H9 (cell line): ENCODE measurements around the gene DCHS1. TPM values are rescaled to one million over a fixed set of nuclear protein-coding genes. Genes with fewer than 3 reads are reported as not detected.

Source experiments
- DNase-seq: peaks from one replicate; pipeline ENCODE4 v3.0.0-alpha.2; 2017
- H2AFZ ChIP-seq: one replicate; pipeline ENCODE4 v1.6.1; 2013; ENCODE audit warnings: mild to moderate bottlenecking, low read length, control low read depth, moderate library complexity
- H2AK5ac ChIP-seq: 2 replicates; pipeline ENCODE4 v1.6.1; 2013; ENCODE audit warnings: low read length, control low read depth, mixed read lengths; ENCODE audit not compliant: insufficient read length
- H2BK120ac ChIP-seq: one replicate; pipeline ENCODE4 v1.6.1; 2013; ENCODE audit warnings: low read depth, mild to moderate bottlenecking, low read length, control low read depth, inconsistent platforms; ENCODE audit not compliant: poor library complexity, severe bottlenecking
- H2BK12ac ChIP-seq: 2 replicates; pipeline ENCODE4 v1.6.1; 2013; ENCODE audit warnings: low read length, control low read depth, mixed read lengths, low read depth; ENCODE audit not compliant: insufficient read length
- H2BK15ac ChIP-seq: 2 replicates; pipeline ENCODE4 v1.6.1; 2013; ENCODE audit warnings: low read depth, low read length, control low read depth
- H2BK20ac ChIP-seq: one replicate; pipeline ENCODE4 v1.6.1; 2013; ENCODE audit warnings: low read depth, mild to moderate bottlenecking, low read length, control low read depth, inconsistent platforms; ENCODE audit not compliant: poor library complexity, severe bottlenecking
- H2BK5ac ChIP-seq: 2 replicates; pipeline ENCODE4 v1.6.1; 2013; ENCODE audit warnings: low read length, control low read depth, mixed read lengths; ENCODE audit not compliant: insufficient read length
- H3K14ac ChIP-seq: 2 replicates; pipeline ENCODE4 v1.6.1; 2013; ENCODE audit warnings: low read length, control low read depth; ENCODE audit not compliant: insufficient read depth
- H3K18ac ChIP-seq: 2 replicates; pipeline ENCODE4 v1.6.1; 2013; ENCODE audit warnings: low read depth, mild to moderate bottlenecking, mixed read lengths, low read length, control low read depth; ENCODE audit not compliant: insufficient read length
- H3K23ac ChIP-seq: 2 replicates; pipeline ENCODE4 v1.6.1; 2013; ENCODE audit warnings: low read length, control low read depth, mixed read lengths, low read depth; ENCODE audit not compliant: insufficient read length
- H3K23me2 ChIP-seq: 2 replicates; pipeline ENCODE4 v1.6.1; 2013; ENCODE audit warnings: low read depth, mild to moderate bottlenecking, mixed read lengths, low read length, control low read depth; ENCODE audit not compliant: insufficient read length, poor library complexity, severe bottlenecking
- H3K27ac ChIP-seq: 2 replicates; pipeline ENCODE4 v1.5.1; 2013; ENCODE audit warnings: low read length, control low read depth, mixed read lengths, low read depth; ENCODE audit not compliant: insufficient read length
- H3K27me3 ChIP-seq: 2 replicates; pipeline ENCODE4 v1.6.1; 2013; ENCODE audit warnings: low read length, control low read depth, inconsistent platforms; ENCODE audit not compliant: insufficient read depth
- H3K4ac ChIP-seq: 2 replicates; pipeline ENCODE4 v1.6.1; 2013; ENCODE audit warnings: low read depth, mild to moderate bottlenecking, control low read depth, inconsistent platforms, low read length, moderate library complexity
- H3K4me1 ChIP-seq: 2 replicates; pipeline ENCODE4 v1.6.1; 2013; ENCODE audit warnings: low read length, control low read depth, inconsistent platforms; ENCODE audit not compliant: insufficient read depth
- H3K4me2 ChIP-seq: 2 replicates; pipeline ENCODE4 v1.6.1; 2013; ENCODE audit warnings: low read length, control low read depth, mixed read lengths; ENCODE audit not compliant: insufficient read length, insufficient read depth
- H3K56ac ChIP-seq: 2 replicates; pipeline ENCODE4 v1.6.1; 2013; ENCODE audit warnings: low read depth, mild to moderate bottlenecking, mixed read lengths, low read length, control low read depth; ENCODE audit not compliant: insufficient read length
- H3K79me1 ChIP-seq: 2 replicates; pipeline ENCODE4 v1.6.1; 2013; ENCODE audit warnings: low read depth, mild to moderate bottlenecking, moderate library complexity, low read length, control low read depth, inconsistent platforms; ENCODE audit not compliant: insufficient read depth, poor library complexity, severe bottlenecking
- H3K79me2 ChIP-seq: 2 replicates; pipeline ENCODE4 v1.6.1; 2013; ENCODE audit warnings: low read length, control low read depth, inconsistent platforms; ENCODE audit not compliant: insufficient read depth
- H3K9ac ChIP-seq: 2 replicates; pipeline ENCODE4 v1.6.1; 2013; ENCODE audit warnings: low read length, control low read depth, mixed read lengths; ENCODE audit not compliant: insufficient read length; ENCODE audit errors: extremely low read depth
- H3K9me3 ChIP-seq: one replicate; pipeline ENCODE4 v1.6.1; 2013; ENCODE audit warnings: low read depth, low read length, inconsistent platforms; ENCODE audit not compliant: control insufficient read depth
- H3T11ph ChIP-seq: one replicate; pipeline ENCODE4 v1.6.1; 2013; ENCODE audit warnings: mild to moderate bottlenecking, low read length, control low read depth, inconsistent platforms
- H4K20me1 ChIP-seq: one replicate; pipeline ENCODE4 v1.6.1; 2013; ENCODE audit not compliant: control insufficient read depth, insufficient read length, insufficient read depth
- H4K5ac ChIP-seq: 2 replicates; pipeline ENCODE4 v1.6.1; 2013; ENCODE audit warnings: low read depth, mild to moderate bottlenecking, mixed read lengths, low read length, control low read depth; ENCODE audit not compliant: insufficient read length
- H4K8ac ChIP-seq: replicated peaks from 2 replicates; pipeline ENCODE4 v1.6.1; 2013; ENCODE audit warnings: low read length, control low read depth, mixed read lengths, low read depth; ENCODE audit not compliant: insufficient read length
- H4K91ac ChIP-seq: 2 replicates; pipeline ENCODE4 v1.6.1; 2013; ENCODE audit warnings: low read depth, mild to moderate bottlenecking, moderate library complexity, mixed read lengths, low read length, control low read depth; ENCODE audit not compliant: insufficient read length
- H3K27ac Mint-ChIP-seq, 3 experiments: 2 replicates in 2 of 3; 3 replicates in 1 of 3; pipeline ENCODE4 v1.8.0; 2020 to 2021; ENCODE audit warnings: mixed read lengths in 3 of 3, mild to moderate bottlenecking in 1 of 3, moderate library complexity in 1 of 3
- H3K27me3 Mint-ChIP-seq: 2 replicates; pipeline ENCODE4 v1.8.0; 2021; ENCODE audit warnings: low read depth, mild to moderate bottlenecking, moderate library complexity, mixed read lengths
- H3K36me3 Mint-ChIP-seq, 3 experiments: 2 replicates in 2 of 3; 3 replicates in 1 of 3; pipeline ENCODE4 v1.8.0; 2020 to 2021; ENCODE audit warnings: low read depth in 3 of 3, mixed read lengths in 3 of 3; ENCODE audit not compliant: insufficient read depth in 1 of 3
- H3K4me1 Mint-ChIP-seq, 2 experiments: 2 replicates each; pipeline ENCODE4 v1.8.0; 2020; ENCODE audit warnings: mixed read lengths in 2 of 2
- H3K4me3 Mint-ChIP-seq, 2 experiments: 2 replicates in 1 of 2; 3 replicates in 1 of 2; pipeline ENCODE4 v1.8.0; 2020 to 2021; ENCODE audit warnings: mild to moderate bottlenecking in 2 of 2, mixed read lengths in 2 of 2, moderate library complexity in 1 of 2
- H3K9me3 Mint-ChIP-seq, 2 experiments: 2 replicates in 1 of 2; 3 replicates in 1 of 2; pipeline ENCODE4 v1.8.0; 2020; ENCODE audit warnings: mild to moderate bottlenecking in 2 of 2, mixed read lengths in 2 of 2, moderate library complexity in 1 of 2
- WGBS: extraction: QIAGEN DNeasy Blood & Tissue Kit; methylation state at CpG from one replicate; pipeline ENCODE4 v1.1.7; 2013; ENCODE audit warnings: missing lambda C conversion rate, low lambda C conversion rate, mixed read lengths; ENCODE audit not compliant: insufficient read length; ENCODE audit errors: extremely low coverage; 5-methylcytosine and 5-hydroxymethylcytosine counted together
- total RNA-seq: library from RNA; stranded (reverse); gene quantifications from 2 replicates; pipeline ENCODE4 v1.2.1, GENCODE V29; 2021
- TF ChIP-seq, protein P1 (sequence below): fragments of 200-600 bp; sonication (generic); conservative IDR thresholded peaks from 3 replicates; pipeline ENCODE4 v1.8.0; 2021; ENCODE audit warnings: antibody characterized with exemption, mild to moderate bottlenecking

Gene DCHS1
- total RNA-seq, 1 experiment from 2014 or later = 12.5 TPM

DNA sequence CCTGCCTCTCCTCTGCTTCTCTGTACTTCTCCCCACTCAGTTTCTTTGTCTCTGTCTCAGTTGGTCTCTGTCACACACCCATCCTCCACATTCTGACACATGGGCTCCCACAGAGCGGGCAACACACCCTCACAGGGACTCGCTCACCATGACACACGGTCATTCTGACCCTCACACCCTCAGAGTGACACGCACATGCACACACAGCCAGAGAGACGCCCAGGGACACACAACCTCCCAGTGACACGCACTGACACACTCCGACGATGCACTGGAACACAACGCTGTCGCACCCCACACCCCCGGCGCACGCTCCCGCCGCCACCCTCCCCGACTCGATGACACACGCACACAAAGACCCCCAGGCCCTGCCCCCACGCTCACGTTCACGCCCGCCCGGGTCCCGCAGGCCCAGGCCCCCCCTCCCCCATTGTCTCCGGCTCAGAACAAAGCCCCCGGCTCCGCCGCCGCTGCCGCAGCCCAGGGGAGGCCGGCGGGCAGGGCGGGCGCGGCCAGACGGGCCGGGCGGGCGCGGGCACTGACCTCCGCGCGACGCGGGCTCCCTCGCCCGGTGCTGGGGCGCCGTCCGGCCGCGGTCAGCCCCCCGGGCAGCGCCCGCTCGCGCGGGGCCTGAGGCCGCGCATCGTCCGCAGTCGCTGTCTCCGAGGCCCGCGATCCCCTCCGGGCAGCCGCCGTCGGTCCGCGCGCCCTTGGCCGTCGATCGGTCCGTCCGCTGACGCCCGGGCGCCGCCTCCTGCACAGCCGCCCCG lies 404 bp downstream of the DCHS1 start:
- no peak overlapping the region for H3K27ac Mint-ChIP-seq
- H3K4me1 Mint-ChIP-seq = peaks cover 10 to 11% of the 10 kb centered on the region in 2 experiments
- no peak overlapping the region for H2BK12ac ChIP-seq
- H2AK5ac ChIP-seq = no peak overlapping the region
- DNase-seq = no peak
- H3K14ac ChIP-seq = 0 out of 2 replicates have a peak overlapping the region, but pooled peaks have one; percentile 9
- no peak overlapping the region for H3K56ac ChIP-seq
- no peak overlapping the region for H3K9ac ChIP-seq
- H2BK120ac ChIP-seq = no peak overlapping the region
- H3K4me3 Mint-ChIP-seq = no peak overlapping the region
- no peak overlapping the region for H3K4ac ChIP-seq
- WGBS = no CpG with 5 or more reads among the region's 84 CpGs
- H2BK20ac ChIP-seq = no peak overlapping the region
- TF ChIP-seq, protein P1, sequence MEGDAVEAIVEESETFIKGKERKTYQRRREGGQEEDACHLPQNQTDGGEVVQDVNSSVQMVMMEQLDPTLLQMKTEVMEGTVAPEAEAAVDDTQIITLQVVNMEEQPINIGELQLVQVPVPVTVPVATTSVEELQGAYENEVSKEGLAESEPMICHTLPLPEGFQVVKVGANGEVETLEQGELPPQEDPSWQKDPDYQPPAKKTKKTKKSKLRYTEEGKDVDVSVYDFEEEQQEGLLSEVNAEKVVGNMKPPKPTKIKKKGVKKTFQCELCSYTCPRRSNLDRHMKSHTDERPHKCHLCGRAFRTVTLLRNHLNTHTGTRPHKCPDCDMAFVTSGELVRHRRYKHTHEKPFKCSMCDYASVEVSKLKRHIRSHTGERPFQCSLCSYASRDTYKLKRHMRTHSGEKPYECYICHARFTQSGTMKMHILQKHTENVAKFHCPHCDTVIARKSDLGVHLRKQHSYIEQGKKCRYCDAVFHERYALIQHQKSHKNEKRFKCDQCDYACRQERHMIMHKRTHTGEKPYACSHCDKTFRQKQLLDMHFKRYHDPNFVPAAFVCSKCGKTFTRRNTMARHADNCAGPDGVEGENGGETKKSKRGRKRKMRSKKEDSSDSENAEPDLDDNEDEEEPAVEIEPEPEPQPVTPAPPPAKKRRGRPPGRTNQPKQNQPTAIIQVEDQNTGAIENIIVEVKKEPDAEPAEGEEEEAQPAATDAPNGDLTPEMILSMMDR = no peak
- H4K20me1 ChIP-seq = no peaks in the 10 kb centered on the region
- H3K27ac ChIP-seq = no peak overlapping the region
- H3K23ac ChIP-seq = no peak overlapping the region
- H3K79me1 ChIP-seq = no peaks in the 10 kb centered on the region
- peaks cover 1% of the 10 kb centered on the region; the same call in 1 of the 2 replicates for H3K4me1 ChIP-seq
- peaks cover 23% of the 10 kb centered on the region; the same call in 1 of the 2 replicates for H3K27me3 ChIP-seq
- H4K91ac ChIP-seq = no peak overlapping the region
- no peak overlapping the region for H3T11ph ChIP-seq
- H3K9me3 ChIP-seq = no peaks in the 10 kb centered on the region
- H4K5ac ChIP-seq = no peak overlapping the region
- H3K27me3 Mint-ChIP-seq = peaks cover 21% of the 10 kb centered on the region
- H4K8ac ChIP-seq = no peak overlapping the region
- no peak overlapping the region for H2BK5ac ChIP-seq
- peaks cover 7% of the 10 kb centered on the region for H3K23me2 ChIP-seq
- no peak overlapping the region for H3K18ac ChIP-seq
- H2BK15ac ChIP-seq = no peak overlapping the region
- H3K4me2 ChIP-seq = peak overlapping the region; percentile 57
- no peak overlapping the region for H2AFZ ChIP-seq
- no peaks in the 10 kb centered on the region for H3K36me3 Mint-ChIP-seq
- no peaks in the 10 kb centered on the region for H3K9me3 Mint-ChIP-seq
- H3K79me2 ChIP-seq = no peaks in the 10 kb centered on the region
